SKM-1 treated with dmso at 0.1 percent for 144 hours (cell line): ENCODE data around the gene CRYBG2.

ENCODE experiments used
- DNase-seq: peaks from one replicate; lab custom pipeline; 2025; ENCODE audit not compliant: unreplicated experiment; lab: John Stamatoyannopoulos, UW

CRYBG2 gene

DNA sequence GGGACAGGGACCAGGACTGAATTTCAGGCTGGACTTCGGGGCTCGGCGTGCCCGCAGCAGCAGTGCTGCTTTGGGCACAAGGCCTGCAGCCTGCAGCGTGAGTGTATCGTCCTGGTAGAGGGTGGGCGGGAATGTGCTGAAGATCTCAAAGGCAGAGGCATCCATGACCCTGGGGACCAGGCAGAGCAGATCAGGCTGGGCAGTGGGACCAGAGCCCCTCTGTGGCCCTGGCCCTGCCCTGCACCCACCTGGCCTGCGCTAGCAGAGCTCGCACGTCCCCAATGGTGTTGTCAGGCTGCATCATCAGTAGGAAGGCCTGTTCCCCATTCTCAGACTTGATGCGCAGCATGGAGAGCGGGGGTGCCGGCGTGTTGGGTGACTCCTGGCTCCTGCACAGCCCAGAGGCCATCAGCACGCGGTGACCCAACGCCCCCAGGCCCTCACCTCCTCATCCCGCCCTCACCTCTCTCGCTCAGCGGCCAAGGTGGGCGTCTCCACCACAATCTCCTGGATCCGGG, 71.5 kb downstream of the CRYBG2 start:
- no peak for DNase-seq

DNA sequence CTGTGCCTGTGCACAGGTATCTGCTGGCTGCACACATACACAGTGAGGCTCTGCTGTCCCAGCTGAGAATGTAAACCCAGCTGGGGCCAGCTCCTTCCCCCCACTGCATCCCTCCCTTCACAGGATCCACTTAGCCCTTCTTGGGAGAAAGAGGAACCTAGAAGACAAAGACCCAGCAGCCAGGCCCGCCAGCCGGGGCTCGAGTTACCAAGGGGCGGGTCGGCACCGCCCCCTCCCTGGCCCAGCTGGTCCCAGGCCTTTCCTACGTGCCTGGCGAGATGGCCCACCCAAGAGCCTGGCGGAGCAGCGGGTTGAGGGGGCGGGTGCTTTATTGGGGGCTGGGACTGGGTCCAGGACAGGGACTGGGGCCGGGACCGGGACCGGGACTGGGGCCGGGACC, 72.0 kb downstream of the CRYBG2 start:
- DNase-seq = peak; percentile 38

DNA sequence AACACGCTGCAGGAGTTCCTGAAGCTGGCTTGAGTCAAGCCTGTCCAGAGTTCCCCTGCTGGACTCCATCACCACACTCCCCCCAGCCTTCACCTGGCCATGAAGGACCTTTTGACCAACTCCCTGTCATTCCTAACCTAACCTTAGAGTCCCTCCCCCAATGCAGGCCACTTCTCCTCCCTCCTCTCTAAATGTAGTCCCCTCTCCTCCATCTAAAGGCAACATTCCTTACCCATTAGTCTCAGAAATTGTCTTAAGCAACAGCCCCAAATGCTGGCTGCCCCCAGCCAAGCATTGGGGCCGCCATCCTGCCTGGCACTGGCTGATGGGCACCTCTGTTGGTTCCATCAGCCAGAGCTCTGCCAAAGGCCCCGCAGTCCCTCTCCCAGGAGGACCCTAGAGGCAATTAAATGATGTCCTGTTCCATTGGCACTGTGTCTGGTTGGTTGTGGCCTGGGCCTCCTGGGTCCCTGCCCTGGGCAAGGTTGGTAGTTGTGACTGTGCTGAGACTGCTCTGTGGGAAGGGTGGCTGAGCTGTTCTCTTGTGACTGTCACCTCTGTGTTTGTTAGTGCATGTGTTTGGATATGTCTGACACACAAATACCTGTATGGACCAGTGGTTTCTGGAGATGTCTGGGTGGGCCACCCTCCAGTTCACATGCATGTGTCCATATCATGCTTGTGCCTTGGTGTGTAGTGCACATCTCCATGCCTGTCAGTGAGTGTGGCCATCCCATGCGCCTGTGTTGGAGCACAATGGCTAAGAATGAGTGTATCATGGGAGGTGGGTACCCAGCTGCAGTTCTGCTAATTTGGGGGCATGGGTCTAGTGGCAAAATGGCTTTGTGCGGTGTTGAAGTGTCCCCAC, 72.6 kb downstream of the CRYBG2 start:
- DNase-seq = no peak

DNA sequence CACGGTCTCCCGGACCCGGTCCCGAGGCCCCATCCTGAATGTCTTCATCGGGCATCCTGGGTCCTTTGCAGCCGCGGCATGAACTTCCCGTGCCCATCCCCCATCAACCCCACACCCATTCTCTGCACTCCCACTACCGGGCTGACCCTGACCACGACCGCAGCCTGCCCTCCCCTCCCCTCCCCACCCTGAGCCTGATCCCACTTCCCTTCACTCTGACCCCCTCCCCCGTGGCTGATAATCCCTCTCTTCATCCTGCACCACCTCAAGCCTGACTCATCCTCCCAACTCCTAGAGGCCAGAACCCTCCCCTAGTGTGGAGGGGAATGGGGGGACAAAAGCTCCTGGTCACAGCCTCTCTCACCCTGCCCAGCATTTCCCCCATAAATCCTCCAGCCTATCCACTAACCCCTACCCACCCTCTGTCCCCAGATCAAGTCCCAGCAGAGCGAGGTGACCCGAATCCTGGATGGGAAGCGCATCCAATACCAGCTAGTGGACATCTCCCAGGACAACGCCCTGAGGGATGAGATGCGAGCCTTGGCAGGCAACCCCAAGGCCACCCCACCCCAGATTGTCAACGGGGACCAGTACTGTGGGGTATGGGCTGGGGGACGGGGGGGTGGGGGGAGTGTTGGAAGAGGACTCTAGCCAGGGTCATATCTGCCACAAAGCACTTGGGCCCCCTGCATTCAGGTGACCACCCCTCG, 73.4 kb downstream of the CRYBG2 start:
- peak; percentile 32 for DNase-seq

DNA sequence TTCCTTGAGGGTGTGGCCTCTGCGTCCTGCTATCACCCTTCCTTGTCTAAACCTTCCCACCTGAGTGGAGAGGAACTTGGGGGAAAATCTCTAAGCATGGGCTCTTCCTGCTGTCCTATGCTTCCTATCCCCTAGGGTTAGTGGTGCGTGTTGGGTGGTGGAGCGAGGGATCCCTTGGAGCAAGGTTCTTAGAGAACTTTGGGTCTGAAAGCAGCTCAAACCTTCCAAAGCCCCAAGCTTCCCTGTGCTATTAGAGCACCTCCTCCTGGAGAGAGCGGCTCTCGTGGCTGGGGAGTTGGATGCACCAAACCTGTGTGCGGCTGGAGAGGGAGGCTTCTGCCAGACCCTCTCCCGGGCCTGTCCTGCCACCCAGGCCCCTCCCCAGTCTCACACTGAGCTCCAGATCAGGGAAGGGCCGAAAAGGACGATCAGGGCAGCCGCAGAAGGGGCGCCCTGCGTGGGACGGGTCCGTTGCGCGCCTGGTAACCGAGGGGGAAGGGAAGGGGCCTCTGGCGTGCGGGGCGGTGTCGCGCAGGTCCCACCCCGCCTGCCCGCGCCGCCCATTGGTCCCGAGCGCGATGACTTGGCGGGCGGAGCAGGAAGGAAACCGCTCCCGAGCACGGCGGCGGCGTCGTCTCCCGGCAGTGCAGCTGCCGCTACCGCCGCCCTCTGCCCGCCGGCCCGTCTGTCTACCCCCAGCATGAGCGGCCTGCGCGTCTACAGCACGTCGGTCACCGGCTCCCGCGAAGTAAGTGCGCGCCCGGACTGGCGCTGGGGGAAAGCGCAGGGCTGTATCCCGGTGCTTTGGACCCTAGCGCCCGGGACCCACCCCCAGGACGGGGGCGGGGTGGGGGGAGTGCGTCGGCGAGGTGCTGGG, 74.2 kb downstream of the CRYBG2 start, which contains the start of gene SH3BGRL3:
SH3BGRL3 (plus strand) TSS at position 631 of the 877 bp plus-strand sequence; CDS start at position 701, 70 bp downstream.
- DNase-seq = peak; percentile 74

DNA sequence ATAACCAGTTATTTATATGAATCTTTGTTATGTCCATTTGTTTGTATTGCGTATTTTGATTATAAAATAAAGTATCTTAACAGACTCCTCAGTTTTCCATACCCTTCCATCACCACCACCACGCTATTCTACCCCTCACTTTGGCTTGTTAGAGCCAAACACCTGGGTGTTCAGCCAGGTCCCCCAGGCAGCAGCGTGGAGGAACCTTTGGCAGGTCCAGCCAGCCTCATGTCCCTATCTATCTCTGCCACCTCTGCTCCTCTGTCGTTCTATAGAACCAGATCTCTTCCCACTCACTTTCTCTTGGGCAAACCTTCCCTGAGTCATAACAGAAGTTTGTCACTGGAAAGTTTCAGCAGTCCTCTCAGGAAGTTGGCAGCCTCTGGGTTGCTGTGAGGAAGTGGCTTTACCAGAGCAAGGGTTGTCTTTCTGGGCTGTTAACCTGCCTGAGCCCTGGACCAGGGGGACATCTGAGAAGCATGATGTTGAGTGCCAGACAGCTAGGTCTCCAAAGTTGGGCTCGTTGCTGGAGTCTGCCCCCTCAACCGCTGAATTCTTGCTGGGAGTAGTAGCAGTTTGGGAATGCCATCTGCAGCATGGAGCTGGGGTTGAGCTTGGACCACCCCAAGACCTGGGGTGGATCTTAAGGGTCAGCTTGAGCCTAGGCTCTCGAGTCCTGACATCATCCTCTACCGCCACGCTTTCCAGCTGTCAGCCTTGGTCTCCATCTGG, 75.0 kb downstream of the CRYBG2 start:
- DNase-seq = peak; percentile 65

DNA sequence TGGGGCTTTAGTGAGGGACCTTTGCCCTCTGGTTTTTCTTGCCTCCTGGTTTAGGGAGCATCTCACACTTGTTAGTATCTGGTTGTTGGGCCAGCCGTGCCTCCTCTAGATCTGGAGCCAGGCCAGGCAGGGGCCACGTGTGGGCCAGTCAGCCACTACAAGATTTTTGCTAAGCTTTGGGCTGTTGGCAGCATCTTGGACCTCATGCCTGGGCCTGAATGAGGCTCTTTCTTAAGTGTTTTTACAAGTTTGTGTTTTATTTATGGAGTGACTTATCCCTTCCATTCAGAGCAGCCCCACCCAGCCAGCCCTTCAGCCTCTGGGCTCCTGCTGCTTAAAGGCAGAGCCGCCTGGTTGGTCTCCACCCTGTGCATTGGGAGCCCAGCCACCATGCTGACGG, 75.6 kb downstream of the CRYBG2 start:
- DNase-seq = no peak

- no peak for DNase-seq
These were observed 76.2 kb downstream of the CRYBG2 start for GRCh38 chr1:26277719-26278118.

DNA sequence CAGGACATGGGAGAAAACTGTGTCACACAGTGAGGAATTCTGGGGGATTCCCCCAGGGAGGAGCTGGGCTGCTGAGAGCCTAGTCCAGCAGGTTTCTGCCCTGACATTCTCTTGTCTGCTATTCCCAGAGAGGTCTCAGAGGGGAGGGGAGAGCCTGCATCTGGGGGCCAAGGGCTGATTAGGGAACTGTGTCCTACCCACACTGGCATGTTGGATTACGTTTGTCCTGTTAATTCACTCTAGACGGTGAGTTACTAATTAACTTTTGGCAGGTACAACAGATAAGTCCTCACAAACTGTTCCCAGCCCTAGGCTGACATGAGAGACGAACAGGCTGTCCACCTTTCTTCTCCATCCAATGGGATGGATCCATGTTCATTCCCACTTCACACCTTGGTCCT, 76.7 kb downstream of the CRYBG2 start:
- no peak for DNase-seq

- DNase-seq = peak; percentile 76
These were observed 77.5 kb downstream of the CRYBG2 start for GRCh38 chr1:26276432-26276838.

GRCh38 chr1:26275580-26276431, 78.1 kb downstream of the CRYBG2 start:
- DNase-seq = peak; percentile 78

DNA sequence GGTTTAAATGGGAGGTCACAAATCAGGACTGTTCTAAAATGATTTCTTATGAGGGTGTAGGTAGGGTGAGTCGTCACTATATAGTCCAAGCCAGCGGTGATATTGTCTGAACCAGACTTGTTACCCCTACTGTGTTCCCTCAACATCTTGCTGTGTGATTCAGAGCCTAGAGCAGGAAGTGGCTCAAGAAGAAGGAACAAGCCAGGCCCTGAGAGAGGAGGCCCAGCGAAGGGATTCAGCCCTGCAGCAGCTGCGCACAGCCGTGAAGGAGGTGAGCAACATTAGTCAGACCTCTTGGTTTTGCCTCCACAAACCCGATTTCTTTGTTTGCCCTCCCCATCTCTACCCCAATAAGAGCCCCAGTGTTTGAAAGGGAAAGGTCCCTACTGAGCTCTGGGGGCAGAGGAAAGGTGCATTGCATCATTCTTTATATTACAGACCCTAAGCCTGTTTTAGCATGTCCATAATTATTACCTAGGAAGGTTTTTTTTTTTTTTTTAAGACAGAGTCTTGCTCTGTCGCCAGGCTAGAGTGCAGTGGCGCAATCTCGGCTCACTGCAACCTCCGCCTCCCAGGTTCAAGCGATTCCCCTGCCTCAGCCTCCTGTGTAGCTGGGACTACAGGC, 79.0 kb downstream of the CRYBG2 start:
- DNase-seq = peak; percentile 93
